Lower leg skin (tissue), 4 donors: ENCODE results near the gene FRS2. TPM values are rescaled to one million over a fixed set of nuclear protein-coding genes. Genes with fewer than 3 reads are reported as not detected.

Experiments
- DNase-seq, 2 donors: peaks; one replicate each; pipeline ENCODE4 v3.0.0-alpha.2; 2019; ENCODE audit warnings: low spot score in 2 of 2
- H3K4me3 ChIP-seq: fragments of 200-600 bp; sonication (generic); 2 replicates; pipeline ENCODE4 v1.5.1; 2017; ENCODE audit warnings: mild to moderate bottlenecking, low read depth; ENCODE audit not compliant: poor library complexity, severe bottlenecking
- POLR2A ChIP-seq, 2 donors: fragments of 450-650 bp; IDR thresholded peaks; one replicate each; pipeline ENCODE4 v1.6.1; 2016 to 2017; ENCODE audit warnings: antibody characterized with exemption in 2 of 2, mild to moderate bottlenecking in 1 of 2, moderate library complexity in 1 of 2
- WGBS, 2 donors: methylation state at CpG; one replicate each; pipeline ENCODE4 v1.1.5; 2018; 5-methylcytosine and 5-hydroxymethylcytosine counted together
- intact Hi-C: fragments of 100-400 bp; cut with DNase I; formaldehyde crosslinking; loops from one replicate; pipeline ENCODE4 v1.15.0; 2023; ENCODE audit warnings: low total_unique reads
- total RNA-seq, 4 donors: library from RNA; depleted of rRNA; stranded (reverse); fragments of >200 nt; gene quantifications; one replicate each; pipeline ENCODE4 v1.1.0, GENCODE V29; 2016
- TF ChIP-seq, protein P1 (sequence below), 3 donors: fragments of 450-650 bp; IDR thresholded peaks; one replicate each; pipeline ENCODE4 v1.5.1; 2016; ENCODE audit warnings: antibody characterized with exemption in 3 of 3, mild to moderate bottlenecking in 3 of 3, moderate library complexity in 2 of 3

The FRS2 gene
- total RNA-seq, 4 donors from 2014 or later = 33.7 to 64.7 (median 43.5) TPM

DNA sequence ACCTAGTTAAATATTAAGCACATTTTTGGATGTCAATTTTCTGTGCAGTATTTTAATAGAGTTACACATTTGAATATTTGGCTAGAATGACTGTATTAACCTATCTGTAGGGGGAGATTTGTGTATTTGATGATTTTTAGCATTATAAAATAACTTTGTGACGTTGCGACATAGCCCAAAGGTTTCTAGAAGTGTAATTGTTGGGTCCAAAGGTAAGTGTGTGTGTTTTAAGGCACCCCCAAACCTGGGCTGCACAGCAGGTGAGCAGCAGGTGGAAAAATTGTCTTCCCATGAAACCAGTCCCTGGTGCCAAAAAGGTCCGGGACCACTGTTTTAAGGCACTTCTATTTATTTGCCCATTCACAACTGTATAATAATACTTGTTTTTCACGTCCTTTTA lies 118.3 kb downstream of the FRS2 start:
- intact Hi-C loops = loop anchor here (10.0 kb wide), 1 partner anchor 904 kb away; the partner anchor contains the start of gene NUP107
- no peak overlapping the region for H3K4me3 ChIP-seq
- TF ChIP-seq, protein P1, sequence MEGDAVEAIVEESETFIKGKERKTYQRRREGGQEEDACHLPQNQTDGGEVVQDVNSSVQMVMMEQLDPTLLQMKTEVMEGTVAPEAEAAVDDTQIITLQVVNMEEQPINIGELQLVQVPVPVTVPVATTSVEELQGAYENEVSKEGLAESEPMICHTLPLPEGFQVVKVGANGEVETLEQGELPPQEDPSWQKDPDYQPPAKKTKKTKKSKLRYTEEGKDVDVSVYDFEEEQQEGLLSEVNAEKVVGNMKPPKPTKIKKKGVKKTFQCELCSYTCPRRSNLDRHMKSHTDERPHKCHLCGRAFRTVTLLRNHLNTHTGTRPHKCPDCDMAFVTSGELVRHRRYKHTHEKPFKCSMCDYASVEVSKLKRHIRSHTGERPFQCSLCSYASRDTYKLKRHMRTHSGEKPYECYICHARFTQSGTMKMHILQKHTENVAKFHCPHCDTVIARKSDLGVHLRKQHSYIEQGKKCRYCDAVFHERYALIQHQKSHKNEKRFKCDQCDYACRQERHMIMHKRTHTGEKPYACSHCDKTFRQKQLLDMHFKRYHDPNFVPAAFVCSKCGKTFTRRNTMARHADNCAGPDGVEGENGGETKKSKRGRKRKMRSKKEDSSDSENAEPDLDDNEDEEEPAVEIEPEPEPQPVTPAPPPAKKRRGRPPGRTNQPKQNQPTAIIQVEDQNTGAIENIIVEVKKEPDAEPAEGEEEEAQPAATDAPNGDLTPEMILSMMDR (IDR thresholded peaks at IDR 0.05) = no peak
- no peak for TF ChIP-seq POLR2A (IDR thresholded peaks at IDR 0.05)
- no peak for DNase-seq
- WGBS, 2 donors = 94 to 95% methylated on average over 4 of the region's 4 CpGs

DNA sequence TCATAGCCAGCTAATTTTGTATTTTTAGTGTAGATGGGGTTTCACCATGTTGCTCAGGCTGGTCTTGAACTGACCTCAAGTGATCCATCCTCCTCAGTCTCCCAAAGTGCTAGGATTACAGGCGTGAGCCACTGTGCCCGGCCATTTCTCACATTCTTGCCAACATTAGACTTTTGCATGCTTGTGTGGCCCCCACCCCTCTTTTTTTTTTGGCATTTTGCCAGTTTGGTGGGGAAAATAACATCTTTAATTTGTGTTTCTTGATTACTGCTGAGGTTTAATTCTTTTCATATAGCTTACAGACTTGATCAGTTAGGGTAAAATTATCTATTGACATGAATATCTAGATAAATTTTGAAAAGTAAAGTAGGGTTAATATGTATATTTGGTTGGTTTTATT lies 118.9 kb downstream of the FRS2 start:
- no peak overlapping the region for H3K4me3 ChIP-seq
- intact Hi-C loops = loop anchor here (10.0 kb wide), 1 partner anchor 904 kb away; the partner anchor contains the start of gene NUP107
- whole genome bisulfite sequencing, 2 donors = 84 to 90% methylated on average over 2 of the region's 2 CpGs
- DNase-seq = no peak
- TF ChIP-seq, protein P1 (IDR thresholded peaks at IDR 0.05) = no peak
- TF ChIP-seq POLR2A (IDR thresholded peaks at IDR 0.05) = no peak

DNA sequence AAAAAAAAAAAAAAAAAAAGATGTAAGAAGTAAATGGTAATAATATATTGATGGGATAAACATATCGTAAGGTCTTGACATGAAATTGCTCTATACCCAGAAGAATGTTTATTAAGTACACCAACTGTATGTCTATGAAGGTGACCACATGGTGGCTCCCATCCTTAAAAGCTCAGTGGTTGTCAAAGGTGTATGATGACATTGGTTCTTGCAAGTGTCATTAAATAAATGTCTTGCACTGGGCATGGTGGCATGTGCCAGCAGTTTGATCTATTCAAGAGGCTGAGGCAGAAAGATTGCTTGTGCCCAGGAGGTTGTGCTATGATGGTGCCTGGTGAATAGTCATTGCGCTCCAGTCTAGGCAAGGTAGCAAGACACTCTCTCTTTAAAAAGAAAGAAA lies 125.5 kb downstream of the FRS2 start:
- WGBS, 2 donors = 98% methylated on average over 2 of the region's 2 CpGs
- DNase-seq = no peak
- intact Hi-C loops = no loop called here
- TF ChIP-seq POLR2A (IDR thresholded peaks at IDR 0.05) = no peak
- TF ChIP-seq, protein P1 (IDR thresholded peaks at IDR 0.05) = no peak
- no peak overlapping the region for H3K4me3 ChIP-seq

DNA sequence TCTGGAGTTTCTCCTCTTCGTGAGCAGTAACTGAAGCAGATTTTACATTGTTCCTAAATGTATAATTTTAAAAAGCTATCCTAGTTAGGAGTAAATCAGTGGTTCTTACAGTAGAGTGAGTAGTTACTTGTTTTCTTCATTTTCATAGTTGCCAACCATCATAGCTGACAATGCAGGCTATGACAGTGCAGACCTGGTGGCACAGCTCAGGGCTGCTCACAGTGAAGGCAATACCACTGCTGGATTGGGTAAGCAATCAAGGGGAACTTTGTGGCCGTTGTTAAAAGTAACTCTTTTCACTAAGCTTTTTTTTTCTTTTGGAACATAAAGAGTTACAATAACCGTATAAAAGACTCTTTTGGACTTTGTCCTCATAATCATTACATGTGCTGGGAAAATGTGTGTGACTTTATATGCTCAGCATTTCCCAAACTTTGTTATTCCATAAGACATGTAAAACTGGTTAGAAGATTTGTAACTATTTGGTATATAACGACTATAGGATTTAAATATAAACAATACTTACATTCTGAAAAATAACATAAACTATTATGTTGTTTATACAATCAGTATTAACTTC lies 128.1 kb downstream of the FRS2 start:
- 66 to 80% methylated on average over 4 of the region's 4 CpGs for WGBS, 2 donors
- H3K4me3 ChIP-seq = no peak overlapping the region
- intact Hi-C loops = no loop called here
- no peak for TF ChIP-seq POLR2A (IDR thresholded peaks at IDR 0.05)
- TF ChIP-seq, protein P1 (IDR thresholded peaks at IDR 0.05) = no peak
- no peak for DNase-seq

DNA sequence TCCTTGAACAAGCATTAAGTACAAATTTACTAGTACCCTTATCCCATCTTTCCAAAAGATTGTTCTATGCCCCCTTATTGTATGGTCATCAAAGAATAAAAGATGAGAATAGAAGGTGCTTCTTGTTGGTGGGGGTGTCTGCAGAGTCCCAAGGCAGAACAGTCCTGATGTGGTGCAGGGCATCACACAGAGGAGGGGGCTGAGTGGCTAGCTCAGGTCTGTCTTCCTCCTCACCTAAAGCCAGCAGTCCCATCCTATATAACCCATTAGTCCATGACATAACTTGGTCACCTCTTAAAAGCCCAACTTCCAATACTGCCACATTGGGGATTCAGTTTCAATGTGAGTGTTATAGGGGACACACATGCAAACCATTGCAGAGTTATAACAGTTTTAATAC lies 130.6 kb downstream of the FRS2 start:
- no peak for DNase-seq
- no peak for TF ChIP-seq POLR2A (IDR thresholded peaks at IDR 0.05)
- TF ChIP-seq, protein P1 (IDR thresholded peaks at IDR 0.05) = no peak
- no peak overlapping the region for H3K4me3 ChIP-seq
- intact Hi-C loops = no loop called here
